ENCODE results near the gene PCDH9.

Gene PCDH9

DNA sequence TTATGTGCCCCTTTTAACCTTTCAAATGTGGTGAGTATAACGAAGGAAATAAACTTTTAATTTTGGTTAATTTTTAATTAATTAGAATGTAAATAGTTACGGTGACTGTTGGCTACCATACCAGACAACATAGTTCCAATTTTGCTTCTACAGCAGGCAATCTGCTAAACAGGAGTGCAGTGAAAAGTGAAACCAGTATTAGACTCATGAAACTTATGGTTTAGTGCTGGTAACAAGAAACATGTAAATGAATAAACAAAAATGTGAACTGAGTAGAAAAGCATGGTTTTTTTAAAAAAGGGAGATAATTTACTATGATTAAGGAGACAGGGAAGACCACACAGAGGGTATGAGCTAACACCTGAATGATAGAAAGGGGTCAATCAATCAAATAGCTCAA lies 478.4 kb downstream of the PCDH9 start:
- DNase-seq (ENCODE audit: low read depth): no peak

DNA sequence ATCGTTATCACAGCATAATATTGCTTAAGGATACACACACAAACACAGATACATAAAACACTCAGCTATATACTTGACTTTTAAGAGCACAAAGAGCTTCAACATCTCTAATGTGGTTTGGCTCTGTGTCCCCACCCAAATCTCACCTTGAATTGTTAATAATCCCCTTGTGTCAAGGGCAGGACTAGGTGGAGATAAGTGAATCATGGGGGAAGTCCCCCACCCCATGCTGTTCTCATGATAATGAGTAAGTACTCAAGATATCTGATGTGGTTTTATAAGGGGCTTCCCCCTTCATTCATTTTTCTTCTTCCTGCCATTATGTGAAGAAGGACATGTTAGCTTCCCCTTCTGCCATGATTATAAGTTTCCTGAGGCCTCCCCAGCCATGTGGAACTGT lies 481.4 kb downstream of the PCDH9 start:
- DNase-seq (ENCODE audit: low read depth): no peak

DNA sequence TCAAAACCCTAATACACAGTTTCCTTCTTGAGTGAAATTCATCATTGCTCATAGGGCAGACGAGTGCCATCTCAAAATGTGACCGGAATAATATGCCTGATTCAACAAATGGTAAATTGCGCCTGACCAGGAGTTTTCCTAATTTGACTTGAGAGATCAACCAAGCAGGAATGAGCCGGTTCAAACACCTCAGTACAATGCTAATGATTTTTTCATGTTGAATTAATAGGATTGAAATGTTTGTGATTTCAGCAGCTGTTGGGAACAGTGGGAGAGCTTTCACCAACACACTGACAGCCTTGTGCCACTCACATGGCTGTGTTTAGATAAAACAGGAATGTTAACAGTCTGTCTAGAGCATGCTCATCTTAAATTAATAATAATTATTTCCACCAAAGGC lies 484.8 kb downstream of the PCDH9 start:
- no peak for DNase-seq (ENCODE audit: low read depth)

DNA sequence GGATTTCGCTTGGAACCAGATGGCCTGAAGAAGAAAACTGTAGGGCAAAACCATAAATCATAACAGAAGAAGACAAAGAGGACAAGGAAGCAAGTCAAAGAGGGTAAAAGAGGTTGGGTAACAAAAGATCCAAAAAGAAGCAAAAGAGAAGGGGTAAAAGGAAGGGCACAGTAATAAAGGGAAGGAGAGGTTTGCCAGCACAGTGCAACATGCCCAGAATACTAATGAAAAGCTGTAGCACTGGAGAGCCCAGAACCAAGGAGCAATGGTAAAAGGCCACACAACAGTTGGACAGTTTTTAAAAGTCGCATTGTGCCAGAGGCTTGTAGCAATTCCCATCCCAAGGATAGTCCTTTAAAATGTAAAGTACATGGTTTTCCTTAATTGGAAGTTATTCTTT lies 506.6 kb downstream of the PCDH9 start:
- DNase-seq (ENCODE audit: low read depth): no peak

DNA sequence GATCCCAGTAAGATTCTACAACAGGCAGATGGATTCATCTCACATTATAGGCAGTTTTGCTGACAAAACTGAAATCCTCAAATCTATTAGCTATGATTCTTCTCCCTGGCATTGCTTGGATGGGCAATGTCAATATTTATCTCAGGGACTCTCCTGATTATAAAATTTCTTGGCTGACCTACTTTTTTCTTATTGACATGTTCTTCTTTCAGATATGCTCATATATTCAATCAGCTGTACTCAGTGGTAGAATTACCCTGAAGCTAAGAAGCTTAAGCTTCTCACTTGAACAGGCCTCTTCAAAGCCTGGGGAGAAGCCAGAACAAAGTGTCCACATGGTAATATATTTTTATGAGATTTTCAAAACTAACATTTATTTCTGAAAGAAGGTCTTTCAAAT lies 513.6 kb downstream of the PCDH9 start:
- no peak for DNase-seq (ENCODE audit: low read depth)

DNA sequence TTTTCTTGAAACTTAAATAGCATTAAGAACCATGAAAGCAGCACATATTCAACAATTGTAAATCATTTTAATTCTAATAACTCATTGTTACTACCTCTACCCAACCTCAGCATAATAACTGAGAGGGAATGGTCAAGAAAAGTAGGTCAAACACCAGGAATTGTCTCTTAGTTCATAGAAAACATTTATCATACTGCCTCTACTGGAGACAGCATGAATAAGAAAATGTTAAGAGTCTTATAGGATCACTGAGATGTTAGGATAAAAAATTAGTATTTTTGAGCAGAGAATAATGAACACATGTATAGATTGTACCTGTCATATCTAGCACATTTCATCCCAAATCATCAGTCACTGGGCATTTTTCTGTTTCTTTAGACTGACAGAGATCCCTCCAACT lies 515.3 kb downstream of the PCDH9 start:
- no peak for DNase-seq (ENCODE audit: low read depth)

DNA sequence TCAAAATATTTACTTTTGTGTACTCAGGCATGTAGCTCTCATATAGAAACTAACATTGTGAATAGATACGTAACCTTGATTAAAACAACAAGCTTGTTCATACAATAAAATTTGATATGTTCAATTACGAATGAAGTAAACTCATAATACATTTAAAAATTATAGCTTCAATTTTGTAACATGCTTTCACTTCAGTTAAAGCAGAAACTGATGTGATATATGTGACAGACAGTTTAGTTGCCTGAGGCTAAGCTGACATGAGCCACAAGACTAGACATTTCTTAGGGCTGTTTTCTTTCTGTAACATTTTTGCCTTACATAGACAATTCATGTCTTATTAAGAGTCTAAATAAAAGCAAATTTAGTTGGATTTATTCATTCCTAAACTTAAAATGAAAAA lies 526.0 kb downstream of the PCDH9 start:
- DNase-seq (ENCODE audit: low read depth): no peak

DNA sequence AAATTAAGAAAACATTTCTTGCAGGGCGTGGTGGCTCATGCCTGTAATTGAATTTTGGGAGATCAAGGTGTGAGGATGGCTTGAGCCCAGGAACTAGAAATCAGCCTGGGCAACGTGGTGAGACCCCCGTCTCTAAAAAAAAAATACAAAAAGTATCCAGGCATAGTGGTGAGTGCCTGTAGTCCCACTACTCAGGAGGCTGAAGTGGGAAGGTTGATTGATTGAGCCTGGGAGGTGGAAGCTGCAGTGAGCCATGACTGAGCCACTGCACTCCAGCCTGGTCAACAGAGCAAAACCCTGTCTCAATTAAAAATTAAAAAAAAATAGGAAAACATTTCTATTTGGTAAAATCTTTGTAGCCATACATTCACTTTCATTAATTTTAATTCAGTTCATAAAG lies 526.5 kb downstream of the PCDH9 start:
- no peak for DNase-seq (ENCODE audit: low read depth)

DNA sequence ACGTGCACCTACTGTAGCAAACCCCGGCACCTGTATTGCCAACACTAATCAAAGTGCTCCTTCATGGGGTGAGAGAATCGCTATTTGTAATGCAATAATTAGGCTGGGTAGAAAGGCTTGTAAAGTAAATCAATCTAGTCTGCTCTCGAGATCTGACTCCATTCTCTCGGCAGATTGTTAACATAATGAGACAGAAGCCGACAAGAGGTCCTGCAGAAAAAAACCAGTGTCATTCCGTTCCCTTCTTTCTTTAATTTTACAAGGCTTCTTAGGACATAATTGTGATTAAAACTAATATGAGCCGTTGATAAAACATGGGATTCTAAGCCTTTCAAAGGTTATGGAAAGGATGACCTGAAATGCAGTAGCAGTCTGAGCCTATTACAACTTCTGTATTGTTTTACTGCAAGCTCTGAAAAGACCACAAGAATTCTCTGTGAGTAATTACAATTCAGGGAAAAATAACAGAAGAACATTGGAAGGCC lies 530.0 kb downstream of the PCDH9 start:
- no peak for DNase-seq (ENCODE audit: low read depth)

DNA sequence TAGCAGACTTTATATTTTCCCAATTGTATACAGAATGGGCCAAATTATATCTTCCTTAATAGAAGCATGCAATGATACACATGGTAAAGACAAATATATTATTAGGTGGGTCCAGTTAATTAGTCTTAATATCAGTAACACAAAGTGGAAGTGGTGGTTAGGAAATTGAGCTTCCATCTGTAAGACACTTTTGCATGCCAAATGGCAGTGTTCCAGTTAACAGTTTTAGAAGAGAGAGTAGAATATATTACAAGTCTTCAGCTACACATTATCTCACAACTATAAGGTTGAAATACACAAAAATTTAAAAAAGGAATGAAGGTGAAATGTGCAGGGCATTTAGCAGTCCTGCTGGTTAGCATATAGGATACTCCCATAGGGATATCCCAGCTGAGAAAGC lies 536.5 kb downstream of the PCDH9 start:
- no peak for DNase-seq (ENCODE audit: low read depth)

DNA sequence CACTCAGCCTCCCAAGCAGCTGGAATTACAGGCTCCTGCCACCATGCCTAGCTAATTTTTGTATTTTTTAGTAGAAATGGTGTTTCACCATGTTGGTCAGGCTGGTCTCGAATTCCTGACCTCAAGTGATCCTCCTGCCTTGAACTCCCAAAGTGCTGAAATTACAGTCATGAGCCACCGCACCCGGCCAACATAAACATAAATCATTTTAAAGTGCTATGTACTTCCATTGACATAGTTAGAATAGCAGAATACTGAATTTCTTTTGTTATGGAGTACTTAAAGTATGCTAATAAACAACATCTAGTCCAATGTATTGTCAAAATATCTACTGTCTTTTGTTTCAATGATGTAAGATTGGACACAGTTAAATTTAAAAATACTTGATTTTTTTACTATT lies 539.0 kb downstream of the PCDH9 start:
- DNase-seq (ENCODE audit: low read depth): no peak

DNA sequence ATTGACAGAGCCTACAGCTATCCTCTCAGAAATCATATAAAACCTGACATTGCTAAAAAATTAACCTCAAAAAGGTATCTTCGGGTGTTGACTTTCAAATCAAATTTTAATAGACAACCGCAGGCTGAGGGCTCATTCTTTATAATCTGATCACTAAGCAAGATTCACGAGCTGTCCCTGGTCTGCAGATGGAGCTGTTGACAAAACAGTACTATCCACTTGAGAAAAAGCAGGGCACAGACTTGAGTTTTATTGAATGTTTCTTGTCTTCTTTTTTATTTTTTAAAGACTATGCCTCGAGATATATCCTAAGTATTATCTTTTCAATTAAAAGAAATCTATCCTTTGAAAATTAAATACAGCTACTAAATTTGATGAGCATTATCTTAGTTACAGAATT lies 540.5 kb downstream of the PCDH9 start:
- DNase-seq (ENCODE audit: low read depth): no peak

DNA sequence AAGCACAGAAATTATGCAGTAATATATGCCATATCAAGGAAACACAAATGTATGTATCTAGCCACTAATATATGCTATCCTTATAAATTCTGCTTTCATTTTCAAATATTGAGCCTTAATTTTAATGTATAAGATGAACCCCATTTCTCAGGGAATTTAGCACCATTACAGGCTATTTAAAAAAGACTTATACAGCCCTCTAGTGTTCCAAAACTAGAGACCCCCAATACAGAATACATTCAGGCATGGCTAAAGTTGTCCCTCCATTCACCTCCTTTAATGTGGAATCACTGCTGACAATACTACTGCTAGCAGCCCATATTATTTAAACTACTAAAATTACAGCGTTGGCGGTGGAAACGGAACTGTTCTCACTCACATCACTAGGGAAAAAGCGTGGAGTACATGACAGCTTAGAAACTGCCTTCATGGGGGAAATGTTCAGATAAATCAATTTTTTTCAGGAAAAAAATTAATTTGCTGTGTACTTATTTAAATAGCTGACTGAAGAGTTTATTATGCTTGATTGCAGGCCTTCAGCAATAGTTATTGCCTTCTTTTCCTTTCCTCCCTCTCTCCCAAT lies 541.0 kb downstream of the PCDH9 start:
- DNase-seq (ENCODE audit: low read depth): no peak

DNA sequence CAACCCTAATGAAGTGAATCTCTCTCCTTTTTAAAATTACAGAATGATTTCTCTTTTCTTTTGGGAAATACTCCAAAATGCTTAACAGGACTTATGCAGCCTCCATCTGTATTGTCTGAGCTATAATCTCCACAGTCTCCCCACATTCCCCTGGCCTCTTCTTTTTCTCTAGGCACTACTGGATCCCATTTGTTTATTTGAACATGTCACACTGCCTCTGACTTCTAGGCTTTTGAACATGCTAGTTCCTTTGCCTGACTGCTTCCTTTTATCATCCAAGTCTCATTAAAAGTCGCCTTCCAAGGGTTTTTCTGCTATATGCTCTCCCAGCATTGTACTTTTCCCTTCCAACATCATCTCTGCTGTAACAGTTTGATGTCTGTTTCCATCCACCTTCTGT lies 548.7 kb downstream of the PCDH9 start:
- DNase-seq (ENCODE audit: low read depth): no peak

DNA sequence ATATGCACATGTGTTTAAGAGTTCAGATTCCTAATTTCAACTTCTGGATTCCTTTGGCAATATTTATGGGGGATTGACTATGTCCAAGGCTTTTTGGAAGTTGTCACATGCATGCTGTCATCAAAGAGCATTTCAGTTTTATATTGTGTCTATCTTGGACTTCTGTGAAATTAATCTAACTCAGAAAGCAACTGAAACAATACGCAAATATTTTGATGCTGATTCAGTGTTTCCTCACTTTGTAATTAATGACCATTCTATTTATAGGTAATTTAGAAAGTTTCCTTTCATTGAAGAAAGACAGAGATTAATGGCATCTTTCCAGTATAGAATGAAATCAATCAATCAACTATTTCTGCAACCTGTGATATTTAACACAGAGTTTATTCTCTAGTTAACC lies 550.1 kb downstream of the PCDH9 start:
- DNase-seq (ENCODE audit: low read depth): no peak

DNA sequence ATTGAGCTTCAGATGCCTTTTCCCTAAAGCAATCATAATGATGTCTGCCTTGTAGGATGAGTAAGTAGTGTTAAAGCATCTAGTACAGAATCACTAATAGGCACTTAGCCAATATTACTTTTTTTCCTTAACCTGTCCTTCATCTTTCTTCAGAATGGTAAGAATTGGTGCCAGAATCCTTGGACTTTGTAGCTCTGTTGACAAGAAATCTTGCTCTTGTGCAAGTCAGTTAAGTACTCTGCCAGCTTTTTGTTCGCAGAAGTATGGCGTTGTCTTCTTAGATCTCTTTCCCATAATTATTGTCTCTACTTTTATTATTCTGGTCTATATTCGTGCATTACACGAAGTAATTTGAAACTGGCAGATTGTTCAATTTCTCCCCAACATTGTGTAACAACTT lies 554.5 kb downstream of the PCDH9 start:
- DNase-seq (ENCODE audit: low read depth): no peak

DNA sequence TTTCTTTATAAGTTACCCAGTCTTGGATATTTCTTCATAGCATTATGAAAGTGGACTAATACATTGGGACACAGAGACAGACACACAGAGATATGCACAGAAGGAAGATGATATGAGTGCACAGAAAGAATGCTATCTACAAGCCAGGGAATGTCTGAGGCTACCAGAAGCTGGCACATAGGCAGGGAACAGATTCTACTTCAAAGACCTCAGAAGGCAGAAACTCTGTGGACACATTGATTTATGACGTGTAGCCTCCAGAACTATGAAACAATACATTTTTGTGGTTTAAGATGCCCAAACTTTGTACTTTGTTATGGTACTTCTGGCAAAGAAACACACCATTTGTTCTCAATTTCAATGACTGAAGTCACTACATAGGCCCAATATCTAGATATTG lies 556.7 kb downstream of the PCDH9 start:
- no peak for DNase-seq (ENCODE audit: low read depth)

DNA sequence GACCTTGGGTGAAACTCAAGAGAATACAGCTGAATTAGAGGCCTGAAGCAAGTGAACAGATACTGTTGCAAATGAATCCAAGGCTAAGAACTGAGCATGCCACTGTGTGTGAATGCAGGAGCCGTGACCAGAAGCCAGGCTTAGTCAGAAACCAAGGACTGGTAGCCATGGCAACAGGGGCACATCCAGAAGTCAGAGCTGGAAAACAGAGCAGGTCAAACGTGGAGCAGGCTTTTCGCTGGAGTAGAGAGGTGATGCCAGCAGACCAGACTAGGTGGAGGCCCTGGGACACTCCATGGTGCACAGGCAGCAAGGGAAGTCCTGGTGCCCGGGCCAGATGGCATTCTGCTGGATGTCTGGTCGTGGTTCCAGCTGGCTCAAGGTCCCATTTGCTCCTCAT lies 564.1 kb downstream of the PCDH9 start:
- DNase-seq (ENCODE audit: low read depth): no peak

DNA sequence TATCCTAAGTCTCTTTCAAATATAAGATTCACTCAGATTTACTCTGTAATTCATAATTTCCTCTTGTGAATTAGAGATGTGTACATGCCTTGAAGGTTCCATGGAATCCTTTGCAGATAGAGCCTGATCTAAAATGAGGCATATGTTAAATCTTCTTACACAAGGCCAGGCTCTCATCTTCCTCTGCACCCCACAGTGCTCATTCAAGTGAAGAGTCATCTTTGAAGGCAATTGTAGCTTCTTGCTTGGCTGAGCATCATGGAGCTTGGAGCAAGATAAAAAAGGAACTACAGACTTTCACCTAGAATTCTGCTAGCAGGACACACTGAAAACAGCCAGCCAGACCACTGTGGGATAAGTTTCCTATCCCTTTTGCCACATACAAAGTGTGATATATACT lies 566.4 kb downstream of the PCDH9 start:
- DNase-seq (ENCODE audit: low read depth): no peak

DNA sequence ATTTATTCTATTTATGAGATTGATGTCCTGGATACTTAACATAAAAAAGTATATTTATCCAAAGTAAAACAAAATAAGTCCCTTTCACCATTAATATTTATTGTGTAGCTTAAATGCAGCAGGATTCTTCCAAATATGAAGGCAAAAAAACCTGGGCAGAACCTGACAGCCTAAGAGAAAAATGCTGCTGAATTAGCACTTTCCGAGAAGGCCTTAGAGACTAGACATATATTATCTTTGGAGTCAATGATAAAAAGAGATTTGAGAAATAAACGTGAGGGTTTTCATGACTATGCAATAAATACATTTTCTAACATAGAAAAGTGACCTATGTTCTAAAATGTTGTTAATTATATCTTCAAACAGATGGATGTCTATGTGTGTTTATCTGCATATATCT lies 566.9 kb downstream of the PCDH9 start:
- DNase-seq (ENCODE audit: low read depth): no peak

DNA sequence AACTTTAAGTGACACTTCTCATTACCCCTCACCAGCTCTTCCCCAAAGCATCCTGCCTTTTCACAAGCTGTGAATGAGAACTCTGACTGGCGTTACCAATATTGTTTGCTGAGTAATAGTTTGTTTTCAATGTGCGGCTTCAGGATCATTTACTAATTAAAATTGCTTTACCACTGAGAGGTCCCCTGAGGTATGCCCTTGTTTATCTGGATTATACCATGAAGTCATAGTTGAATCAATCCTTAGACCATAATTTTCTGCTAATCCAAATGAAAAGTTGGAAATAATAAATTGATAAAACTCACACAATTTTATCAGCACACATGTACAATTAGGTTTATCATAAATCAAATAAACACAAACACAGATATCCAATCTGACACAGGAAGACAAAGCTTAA lies 568.8 kb downstream of the PCDH9 start:
- no peak for DNase-seq (ENCODE audit: low read depth)

DNA sequence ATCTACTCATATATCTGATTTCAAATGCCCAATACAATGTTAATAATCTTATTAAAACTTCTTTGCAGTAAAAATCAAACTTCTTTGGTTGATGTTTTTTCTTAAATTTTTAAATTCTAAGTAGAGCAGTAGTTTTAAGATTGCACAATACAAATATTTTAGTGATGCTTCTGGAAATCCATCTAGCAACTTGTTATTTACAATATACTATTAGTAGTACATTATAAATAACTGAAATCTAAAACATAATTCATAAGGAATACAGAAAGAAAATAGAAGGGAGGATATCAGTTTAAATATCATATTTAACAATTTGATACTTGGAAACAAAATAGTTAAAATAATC lies 569.7 kb downstream of the PCDH9 start:
- DNase-seq (ENCODE audit: low read depth): no peak

DNA sequence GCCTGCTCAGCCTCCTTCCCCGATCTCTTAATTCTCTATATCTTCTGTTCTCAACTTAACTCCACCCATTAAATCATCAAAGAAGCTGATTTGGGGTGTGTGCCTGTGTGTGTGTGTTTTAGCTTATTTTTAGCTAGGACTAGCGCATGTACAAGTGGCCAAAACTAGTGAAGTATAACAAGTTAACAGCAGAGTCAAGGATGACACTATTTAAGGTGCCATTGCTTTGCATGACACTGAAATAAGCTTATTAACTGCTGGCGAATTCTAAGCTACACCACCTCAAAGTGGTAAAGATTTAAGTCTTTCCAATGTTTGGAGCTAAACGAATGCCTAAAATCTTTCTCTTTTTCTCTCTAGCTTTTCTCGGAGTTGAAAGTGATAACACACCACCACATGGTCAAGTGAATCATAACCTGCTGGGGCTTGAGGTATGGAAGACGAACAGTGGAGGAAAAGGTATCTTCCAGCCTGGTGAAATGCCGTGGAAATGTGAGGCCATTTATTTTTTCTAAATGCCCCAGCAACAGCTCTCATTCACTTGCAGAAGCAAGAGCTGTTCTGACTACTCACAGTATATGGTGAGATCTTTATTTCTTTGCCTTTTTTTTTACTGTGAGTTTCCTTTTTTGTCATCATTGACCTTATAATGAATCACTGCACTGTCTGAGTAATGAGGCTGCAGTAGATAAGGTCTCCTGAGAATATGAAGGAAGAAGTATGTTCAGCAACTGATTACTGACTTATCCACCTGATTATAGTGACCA lies 570.3 kb downstream of the PCDH9 start:
- no peak for DNase-seq (ENCODE audit: low read depth)

DNA sequence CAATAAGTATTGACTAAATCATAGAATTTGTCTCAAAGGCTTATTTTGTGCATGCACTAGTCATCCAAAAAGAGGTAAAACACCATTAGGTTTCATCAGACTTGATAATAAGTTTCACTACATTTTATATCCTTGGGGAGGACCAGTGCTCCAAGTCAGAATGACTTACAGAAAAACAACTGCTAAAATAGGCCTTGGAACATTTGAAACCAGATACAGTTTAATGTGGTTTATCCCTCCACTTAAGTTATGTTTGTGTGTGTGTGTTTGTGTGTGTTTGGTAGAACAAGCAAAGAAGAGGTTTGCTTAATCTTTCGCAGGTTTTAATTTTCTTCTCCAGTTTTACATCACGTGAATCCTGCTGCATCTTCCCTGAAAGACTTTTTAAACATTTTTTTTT lies 570.9 kb downstream of the PCDH9 start:
- DNase-seq (ENCODE audit: low read depth): no peak
